HEK293T (cell line): Measurements from ENCODE around the gene WSB2.

Experiments
- CTCF ChIA-PET: fragments of 350-600 bp; formaldehyde crosslinking; extraction: SDS; loops from one replicate; lab custom pipeline; 2021; ENCODE audit warnings: antibody characterized with exemption, inconsistent platforms; lab: Yijun Ruan, JAX
- POLR2A ChIA-PET: fragments of 350-600 bp; formaldehyde crosslinking; extraction: SDS; loops from one replicate; lab custom pipeline; 2020; ENCODE audit warnings: antibody characterized with exemption, inconsistent platforms; lab: Yijun Ruan, JAX
- DNase-seq: peaks from one replicate; pipeline ENCODE4 v3.0.0; 2012; ENCODE audit warnings: mixed read lengths; ENCODE audit errors: extremely low spot score
- ARNT ChIP-seq: fragments of 450-650 bp; IDR thresholded peaks from 2 replicates; pipeline ENCODE4 v1.6.1; 2017; ENCODE audit warnings: mild to moderate bottlenecking
- BHLHE40 ChIP-seq: fragments of 450-650 bp; IDR thresholded peaks from 2 replicates; pipeline ENCODE4 v1.6.1; 2016; ENCODE audit warnings: mild to moderate bottlenecking, moderate library complexity, borderline replicate concordance
- CTBP1 ChIP-seq: fragments of 450-650 bp; IDR thresholded peaks from 2 replicates; pipeline ENCODE4 v1.6.1; 2016; ENCODE audit warnings: borderline replicate concordance
- ELF4 ChIP-seq: fragments of 450-650 bp; IDR thresholded peaks from 2 replicates; pipeline ENCODE4 v1.6.1; 2017; ENCODE audit warnings: antibody characterized with exemption
- FOXA1 ChIP-seq: fragments of 450-650 bp; IDR thresholded peaks from 2 replicates; pipeline ENCODE4 v1.6.1; 2016; ENCODE audit warnings: mild to moderate bottlenecking
- FOXK2 ChIP-seq: fragments of 450-650 bp; IDR thresholded peaks from 2 replicates; pipeline ENCODE4 v1.6.1; 2016; ENCODE audit warnings: mild to moderate bottlenecking
- FOXM1 ChIP-seq: fragments of 450-650 bp; IDR thresholded peaks from 2 replicates; pipeline ENCODE4 v1.6.1; 2017; ENCODE audit warnings: mild to moderate bottlenecking, borderline replicate concordance
- HDGF ChIP-seq: fragments of 450-650 bp; IDR thresholded peaks from 2 replicates; pipeline ENCODE4 v1.6.1; 2017; ENCODE audit warnings: antibody characterized with exemption, borderline replicate concordance
- L3MBTL2 ChIP-seq: fragments of 450-650 bp; conservative IDR thresholded peaks from 2 replicates; pipeline ENCODE4 v1.6.1; 2016; ENCODE audit warnings: mild to moderate bottlenecking
- LEF1 ChIP-seq: fragments of 450-650 bp; IDR thresholded peaks from 2 replicates; pipeline ENCODE4 v1.6.1; 2017; ENCODE audit warnings: mild to moderate bottlenecking, borderline replicate concordance
- NFRKB ChIP-seq: fragments of 450-650 bp; IDR thresholded peaks from 2 replicates; pipeline ENCODE4 v1.6.1; 2016; ENCODE audit warnings: mild to moderate bottlenecking, moderate library complexity
- SP1 ChIP-seq: fragments of 450-650 bp; IDR thresholded peaks from 2 replicates; pipeline ENCODE4 v1.6.1; 2017
- SUZ12 ChIP-seq: fragments of 450-650 bp; IDR thresholded peaks from 2 replicates; pipeline ENCODE4 v1.6.1; 2016; ENCODE audit warnings: mild to moderate bottlenecking
- TARDBP ChIP-seq: fragments of 450-650 bp; IDR thresholded peaks from 2 replicates; pipeline ENCODE4 v1.6.1; 2016
- ZNF384 ChIP-seq: fragments of 450-650 bp; IDR thresholded peaks from 2 replicates; pipeline ENCODE4 v1.6.1; 2016
- TF ChIP-seq, protein P1 (sequence below): fragments of 450-650 bp; IDR thresholded peaks from 2 replicates; pipeline ENCODE4 v1.6.1; 2016

The WSB2 gene

DNA sequence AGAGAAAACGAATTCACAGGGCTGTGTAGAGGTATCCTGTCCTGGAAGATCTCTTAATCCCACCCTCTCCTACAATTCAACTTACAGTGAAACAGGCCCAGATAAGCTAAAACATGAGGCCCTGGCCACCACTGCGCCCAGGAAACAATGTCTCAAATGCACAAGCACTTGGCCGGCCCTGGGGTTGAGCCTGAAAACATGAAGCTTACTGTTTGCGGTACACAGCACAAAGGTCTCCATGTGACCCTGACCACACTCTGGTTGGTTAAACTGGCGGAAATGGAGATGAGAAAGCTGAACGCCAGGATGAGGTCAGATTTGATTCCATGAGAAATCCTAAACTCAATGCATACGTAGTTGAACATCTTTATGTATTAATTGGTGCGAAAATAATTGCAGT is 16.4 kb downstream of the WSB2 start:
- DNase-seq, result no peak
- ChIA-PET CTCF (interaction anchor here (0.6 kb wide), 1 partner anchor 74 kb away, joined by 3 read pairs; no protein-coding TSS in a partner anchor), POLR2A (no interaction called here)
- TF ChIP-seq FOXK2 (no peak), ELF4 (no peak), FOXA1 (no peak), LEF1 (no peak), ARNT (no peak), L3MBTL2 (no peak), SP1 (no peak), BHLHE40 (no peak), NFRKB (no peak), TARDBP (no peak), HDGF (no peak), SUZ12 (no peak), FOXM1 (no peak), CTBP1 (no peak), ZNF384 (no peak)
- TF ChIP-seq, protein P1, sequence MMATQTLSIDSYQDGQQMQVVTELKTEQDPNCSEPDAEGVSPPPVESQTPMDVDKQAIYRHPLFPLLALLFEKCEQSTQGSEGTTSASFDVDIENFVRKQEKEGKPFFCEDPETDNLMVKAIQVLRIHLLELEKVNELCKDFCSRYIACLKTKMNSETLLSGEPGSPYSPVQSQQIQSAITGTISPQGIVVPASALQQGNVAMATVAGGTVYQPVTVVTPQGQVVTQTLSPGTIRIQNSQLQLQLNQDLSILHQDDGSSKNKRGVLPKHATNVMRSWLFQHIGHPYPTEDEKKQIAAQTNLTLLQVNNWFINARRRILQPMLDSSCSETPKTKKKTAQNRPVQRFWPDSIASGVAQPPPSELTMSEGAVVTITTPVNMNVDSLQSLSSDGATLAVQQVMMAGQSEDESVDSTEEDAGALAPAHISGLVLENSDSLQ, result no peak

GRCh38 chr12:118044075-118044474 is 16.9 kb downstream of the WSB2 start:
- ChIA-PET CTCF (no interaction called here), POLR2A (no interaction called here)
- TF ChIP-seq LEF1 (no peak), FOXA1 (no peak), SUZ12 (no peak), BHLHE40 (no peak), SP1 (no peak), FOXK2 (no peak), ARNT (no peak), HDGF (no peak)
- no peak for DNase-seq

DNA sequence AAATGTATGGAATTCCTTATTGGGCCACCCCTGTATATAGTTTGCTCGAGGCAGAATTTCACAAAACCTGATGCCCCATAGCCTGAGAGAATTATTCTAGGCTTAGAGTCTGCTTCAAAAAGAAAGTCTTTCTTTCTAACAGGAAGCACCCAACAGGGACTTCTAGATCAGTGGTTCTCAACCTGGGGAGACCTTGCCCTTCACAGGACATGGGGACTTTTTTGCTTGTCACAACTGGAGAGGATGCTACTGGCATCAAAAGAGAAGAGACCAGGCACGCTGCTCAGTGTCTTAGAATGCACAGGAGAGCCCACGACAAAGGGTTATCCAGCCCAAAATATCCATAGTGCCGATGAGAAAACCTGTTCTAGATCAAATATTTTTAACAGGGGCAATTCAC is 18.9 kb downstream of the WSB2 start:
- POLR2A ChIA-PET, result no interaction called here
- CTCF ChIA-PET, result no interaction called here
- no peak for DNase-seq
- TF ChIP-seq L3MBTL2 (no peak), TARDBP (no peak), SP1 (no peak), ZNF384 (no peak), CTBP1 (no peak), BHLHE40 (no peak), NFRKB (no peak), FOXA1 (no peak), HDGF (no peak), LEF1 (no peak), FOXM1 (no peak), SUZ12 (no peak), ARNT (no peak), FOXK2 (no peak), ELF4 (no peak)
- TF ChIP-seq, protein P1, result no peak

DNA sequence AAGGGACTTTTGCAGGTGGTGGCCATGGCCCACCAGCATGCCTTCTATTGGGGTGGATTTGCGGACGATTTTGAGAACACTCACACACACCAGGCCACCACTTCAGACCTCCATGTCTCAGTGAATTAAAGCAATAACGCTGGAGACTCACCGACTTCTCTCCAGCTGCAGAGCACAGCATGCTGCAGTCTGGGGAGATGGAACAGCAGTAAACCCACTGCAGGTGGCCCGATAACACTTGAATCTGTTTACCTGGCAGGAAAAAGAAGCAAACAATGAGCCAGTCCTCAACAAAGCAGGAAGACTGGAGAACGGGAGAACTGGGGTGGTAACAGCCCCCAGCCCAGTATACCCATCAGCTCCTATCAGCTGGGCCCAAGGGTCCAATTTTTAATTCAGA is 22.8 kb downstream of the WSB2 start:
- TF ChIP-seq, protein P1, result no peak
- no peak for TF ChIP-seq SP1
- no peak for TF ChIP-seq L3MBTL2
- TF ChIP-seq FOXM1, result no peak
- TF ChIP-seq ELF4, result no peak
- TF ChIP-seq TARDBP, result no peak
- TF ChIP-seq ZNF384, result no peak
- no peak for TF ChIP-seq ARNT
- no peak for TF ChIP-seq FOXK2
- no peak for TF ChIP-seq SUZ12
- no peak for TF ChIP-seq NFRKB
- TF ChIP-seq FOXA1, result no peak
- no peak for TF ChIP-seq BHLHE40
- TF ChIP-seq HDGF, result no peak
- TF ChIP-seq LEF1, result no peak
- no peak for TF ChIP-seq CTBP1
- CTCF ChIA-PET, result no interaction called here
- POLR2A ChIA-PET, result no interaction called here
- no peak for DNase-seq

GRCh38 chr12:118036672-118037411 is 24.1 kb downstream of the WSB2 start:
- no peak for TF ChIP-seq BHLHE40
- CTCF ChIA-PET, result interaction anchor here (1.0 kb wide), 1 partner anchor 163 kb away, joined by 3 read pairs; no protein-coding TSS in a partner anchor
- DNase-seq, result no peak
- POLR2A ChIA-PET, result no interaction called here
